ENCODE results near the gene SCYL1. TPM values are rescaled to one million over a fixed set of nuclear protein-coding genes. Genes with fewer than 3 reads are reported as not detected.
"Not testable (repeated sequence)": the region's sequence is repeated elsewhere in the genome, so short reads cannot be mapped to it uniquely, and the experiment has no call there.

SCYL1 gene
- total RNA-seq, 2 experiments from 2014 or later = 56.9 to 58.5 TPM

GRCh38 chr11:65502555-65503367 is 22.1 kb upstream of the SCYL1 start:
- H3K27ac Mint-ChIP-seq = no peak overlapping the region
- H3K27me3 Mint-ChIP-seq = no peaks in the 10 kb centered on the region
- ChIA-PET CTCF (interaction anchor here (1.5 to 20.8 kb wide), 3 partner anchors 31 to 121 kb away, joined by 4 to 447 read pairs (median 4); partner anchors contain the start of gene NEAT1), POLR2A (interaction anchor here (0.6 to 28.9 kb wide), 31 partner anchors 7 to 643 kb away, joined by 3 to 6840 read pairs (median 5); partner anchors contain the start of genes CCDC85B, DPF2, EHBP1L1 and EHD1)
- peaks cover 40% of the 10 kb centered on the region for H3K4me1 Mint-ChIP-seq
- no peaks in the 10 kb centered on the region for H3K9me3 Mint-ChIP-seq
- DNase-seq = no peak
- H3K4me3 Mint-ChIP-seq = no peak overlapping the region
- H3K36me3 Mint-ChIP-seq (ENCODE audit: low read depth) = no peaks in the 10 kb centered on the region

- peak overlapping the region; percentile 70 for H3K27ac Mint-ChIP-seq
- H3K9me3 Mint-ChIP-seq = no peaks in the 10 kb centered on the region
- no peak overlapping the region for H3K4me3 Mint-ChIP-seq
- ChIA-PET POLR2A (interaction anchor here (0.9 to 28.9 kb wide), 15 partner anchors 22 to 387 kb away, joined by 3 to 6840 read pairs (median 11); partner anchors contain the start of genes CCDC85B, DPF2, EHBP1L1 and FRMD8), CTCF (interaction anchor here (1.5 to 20.8 kb wide), 2 partner anchors 31 to 81 kb away, joined by 4 to 447 read pairs; partner anchors contain the start of gene NEAT1)
- H3K4me1 Mint-ChIP-seq = peaks cover 42% of the 10 kb centered on the region
- no peaks in the 10 kb centered on the region for H3K36me3 Mint-ChIP-seq (ENCODE audit: low read depth)
- no peak for DNase-seq
- no peaks in the 10 kb centered on the region for H3K27me3 Mint-ChIP-seq
These were observed 21.4 kb upstream of the SCYL1 start for GRCh38 chr11:65503368-65503948.

- DNase-seq = no peak
- ChIA-PET POLR2A (interaction anchor here (0.7 to 28.9 kb wide), 27 partner anchors 5 to 242 kb away, joined by 3 to 6840 read pairs (median 9); partner anchors contain the start of genes DPF2, FRMD8, MALAT1 and NEAT1), CTCF (interaction anchor here (1.6 to 20.8 kb wide), 2 partner anchors 82 to 189 kb away, joined by 4 to 447 read pairs; partner anchors contain the start of genes CDC42EP2 and NEAT1)
- peaks cover 43% of the 10 kb centered on the region for H3K4me1 Mint-ChIP-seq
- no peaks in the 10 kb centered on the region for H3K36me3 Mint-ChIP-seq (ENCODE audit: low read depth)
- peak overlapping the region; percentile 70 for H3K27ac Mint-ChIP-seq
- no peaks in the 10 kb centered on the region for H3K9me3 Mint-ChIP-seq
- H3K27me3 Mint-ChIP-seq = no peaks in the 10 kb centered on the region
- H3K4me3 Mint-ChIP-seq = no peak overlapping the region
These were observed 20.8 kb upstream of the SCYL1 start for GRCh38 chr11:65503949-65504673.

- CTCF ChIA-PET = interaction anchor here (1.2 to 20.8 kb wide), 4 partner anchors 20 to 190 kb away, joined by 4 to 447 read pairs (median 8); partner anchors contain the start of genes CDC42EP2, NEAT1 and SCYL1
- Mint-ChIP-seq H3K4me3 (no peak overlapping the region), H3K36me3 (ENCODE audit: low read depth) (no peaks in the 10 kb centered on the region), H3K4me1 (peaks cover 46% of the 10 kb centered on the region), H3K27me3 (no peaks in the 10 kb centered on the region), H3K9me3 (no peaks in the 10 kb centered on the region), H3K27ac (peak overlapping the region; percentile 70)
- POLR2A ChIA-PET = interaction anchor here (0.6 to 28.9 kb wide), 33 partner anchors 6 to 243 kb away, joined by 3 to 6840 read pairs (median 8); partner anchors contain the start of genes DPF2, FRMD8, KAT5 and MALAT1
- no peak for DNase-seq
These were observed 20.0 kb upstream of the SCYL1 start for GRCh38 chr11:65504674-65505465.

GRCh38 chr11:65505466-65506289 is 19.2 kb upstream of the SCYL1 start:
- Mint-ChIP-seq H3K27ac (peak overlapping the region; percentile 70), H3K9me3 (no peaks in the 10 kb centered on the region), H3K27me3 (no peaks in the 10 kb centered on the region), H3K4me1 (peaks cover 50% of the 10 kb centered on the region), H3K36me3 (ENCODE audit: low read depth) (no peaks in the 10 kb centered on the region), H3K4me3 (no peak overlapping the region)
- ChIA-PET CTCF (interaction anchor here (0.7 to 20.8 kb wide), 6 partner anchors 7 to 191 kb away, joined by 3 to 447 read pairs (median 8); partner anchors contain the start of genes CDC42EP2, MALAT1, NEAT1 and SCYL1), POLR2A (interaction anchor here (0.6 to 28.9 kb wide), 38 partner anchors 6 to 997 kb away, joined by 3 to 6840 read pairs (median 6); partner anchors contain the start of genes DPF2, FRMD8, KAT5 and MALAT1)
- no peak for DNase-seq

GRCh38 chr11:65506290-65506771 is 18.6 kb upstream of the SCYL1 start:
- H3K27ac Mint-ChIP-seq = peak overlapping the region; percentile 70
- CTCF ChIA-PET = interaction anchor here (0.7 to 20.8 kb wide), 5 partner anchors 8 to 173 kb away, joined by 3 to 447 read pairs (median 13); partner anchors contain the start of genes MALAT1, NEAT1 and SLC25A45
- H3K4me1 Mint-ChIP-seq = peaks cover 53% of the 10 kb centered on the region
- no peaks in the 10 kb centered on the region for H3K36me3 Mint-ChIP-seq (ENCODE audit: low read depth)
- H3K27me3 Mint-ChIP-seq = no peaks in the 10 kb centered on the region
- no peak overlapping the region for H3K4me3 Mint-ChIP-seq
- POLR2A ChIA-PET = interaction anchor here (0.6 to 28.9 kb wide), 32 partner anchors 7 to 996 kb away, joined by 3 to 6840 read pairs (median 8); partner anchors contain the start of genes DPF2, FRMD8, MALAT1 and NEAT1
- DNase-seq = no peak
- H3K9me3 Mint-ChIP-seq = no peaks in the 10 kb centered on the region

- no peaks in the 10 kb centered on the region for H3K27me3 Mint-ChIP-seq
- H3K4me1 Mint-ChIP-seq = peaks cover 53% of the 10 kb centered on the region
- no peaks in the 10 kb centered on the region for H3K36me3 Mint-ChIP-seq (ENCODE audit: low read depth)
- peak; percentile 40 for DNase-seq
- no peaks in the 10 kb centered on the region for H3K9me3 Mint-ChIP-seq
- no peak overlapping the region for H3K4me3 Mint-ChIP-seq
- H3K27ac Mint-ChIP-seq = peak overlapping the region; percentile 70
- ChIA-PET POLR2A (interaction anchor here (0.7 to 28.9 kb wide), 37 partner anchors 8 to 1165 kb away, joined by 3 to 6840 read pairs (median 6); partner anchors contain the start of genes DPF2, FAM89B, FRMD8 and MALAT1), CTCF (interaction anchor here (0.8 to 20.8 kb wide), 6 partner anchors 9 to 192 kb away, joined by 3 to 447 read pairs (median 10); partner anchors contain the start of genes MALAT1 and NEAT1)
These were observed 17.9 kb upstream of the SCYL1 start for GRCh38 chr11:65506772-65507505.

GRCh38 chr11:65512311-65512710 is 12.6 kb upstream of the SCYL1 start:
- ChIA-PET CTCF (interaction anchor here (0.9 to 20.8 kb wide), 3 partner anchors 33 to 90 kb away, joined by 3 to 447 read pairs (median 3); partner anchors contain the start of gene NEAT1), POLR2A (interaction anchor here (1.0 to 28.9 kb wide), 3 partner anchors 8 to 92 kb away, joined by 3 to 6840 read pairs (median 374); partner anchors contain the start of genes MALAT1 and NEAT1)
- H3K27me3 Mint-ChIP-seq; H3K4me3 Mint-ChIP-seq; H3K9me3 Mint-ChIP-seq; H3K27ac Mint-ChIP-seq; H3K36me3 Mint-ChIP-seq (ENCODE audit: low read depth); DNase-seq: not testable (repeated sequence)
- H3K4me1 Mint-ChIP-seq = peaks cover 24% of the 10 kb centered on the region

- H3K36me3 Mint-ChIP-seq (ENCODE audit: low read depth) = no peaks in the 10 kb centered on the region
- H3K4me3 Mint-ChIP-seq = no peak overlapping the region
- peaks cover 5% of the 10 kb centered on the region for H3K27me3 Mint-ChIP-seq
- ChIA-PET CTCF (interaction anchor here (0.8 to 1.6 kb wide), 2 partner anchors 100 to 129 kb away, joined by 3 to 4 read pairs; no protein-coding TSS in a partner anchor), POLR2A (interaction anchor here (1.3 to 2.5 kb wide), 4 partner anchors 9 to 92 kb away, joined by 6 to 12 read pairs (median 8); partner anchors contain the start of genes MALAT1 and SCYL1)
- H3K9me3 Mint-ChIP-seq = no peaks in the 10 kb centered on the region
- no peak for DNase-seq
- H3K27ac Mint-ChIP-seq = no peak overlapping the region
- H3K4me1 Mint-ChIP-seq = peaks cover 6% of the 10 kb centered on the region
These were observed 8.5 kb upstream of the SCYL1 start for GRCh38 chr11:65516135-65516968.

All from activated CD4-positive, alpha-beta memory T cell treated with anti-CD3 and anti-CD28 coated beads, Interleukin-2, amount 10 ng/mL, durations not matched to agents 7 days and 5 days (primary cell).